Measurements from ENCODE around the gene CDH12.

CDH12 gene

GRCh38 chr5:21773456-21773855 is 1079.7 kb downstream of the CDH12 start:
- no peak overlapping the region for H3K4me3 ChIP-seq (ENCODE audit: low read depth in 1 of 2, low read length in 1 of 2)
- H3K9me3 ChIP-seq = no peaks in the 10 kb centered on the region
- H3K27ac ChIP-seq = no peak overlapping the region
- no peak for TF ChIP-seq CTCF (IDR thresholded peaks at IDR 0.05)
- no peaks in the 10 kb centered on the region for H3K36me3 ChIP-seq
- H3K27me3 ChIP-seq = no peaks in the 10 kb centered on the region
- H3K4me1 ChIP-seq (ENCODE audit: control insufficient read depth in 1 of 2, insufficient read depth in 1 of 2, low read depth in 1 of 2, low read length in 1 of 2) = no peaks in the 10 kb centered on the region

- no peaks in the 10 kb centered on the region for H3K4me1 ChIP-seq (ENCODE audit: control insufficient read depth in 1 of 2, insufficient read depth in 1 of 2, low read depth in 1 of 2, low read length in 1 of 2)
Observed at GRCh38 chr5:21765406-21765805, 1087.7 kb downstream of the CDH12 start.

GRCh38 chr5:21739096-21739495 is 1114.0 kb downstream of the CDH12 start:
- Histone ChIP-seq H3K9me3 (no peaks in the 10 kb centered on the region), H3K4me1 (ENCODE audit: control insufficient read depth in 1 of 2, insufficient read depth in 1 of 2, low read depth in 1 of 2, low read length in 1 of 2) (no peaks in the 10 kb centered on the region), H3K4me3 (ENCODE audit: low read depth in 1 of 2, low read length in 1 of 2) (no peak overlapping the region), H3K27ac (no peak overlapping the region), H3K36me3 (no peaks in the 10 kb centered on the region), H3K27me3 (no peaks in the 10 kb centered on the region)
- no peak for TF ChIP-seq CTCF (IDR thresholded peaks at IDR 0.05)

More at GRCh38 chr5:21765406-21765805, 1087.7 kb downstream of the CDH12 start:
- Histone ChIP-seq H3K36me3 (no peaks in the 10 kb centered on the region), H3K27me3 (no peaks in the 10 kb centered on the region), H3K27ac (no peak overlapping the region), H3K4me3 (ENCODE audit: low read depth in 1 of 2, low read length in 1 of 2) (no peak overlapping the region), H3K9me3 (no peaks in the 10 kb centered on the region)
- TF ChIP-seq CTCF (IDR thresholded peaks at IDR 0.05) = no peak

GRCh38 chr5:21723500-21723899 is 1129.6 kb downstream of the CDH12 start:
- Histone ChIP-seq H3K27ac (no peak overlapping the region), H3K4me1 (ENCODE audit: control insufficient read depth in 1 of 2, insufficient read depth in 1 of 2, low read depth in 1 of 2, low read length in 1 of 2) (no peaks in the 10 kb centered on the region), H3K27me3 (no peaks in the 10 kb centered on the region), H3K4me3 (ENCODE audit: low read depth in 1 of 2, low read length in 1 of 2) (no peak overlapping the region), H3K36me3 (no peaks in the 10 kb centered on the region), H3K9me3 (no peaks in the 10 kb centered on the region)
- TF ChIP-seq CTCF (IDR thresholded peaks at IDR 0.05) = no peak

- no peaks in the 10 kb centered on the region for H3K9me3 ChIP-seq
- no peak for TF ChIP-seq CTCF (IDR thresholded peaks at IDR 0.05)
- H3K36me3 ChIP-seq = no peaks in the 10 kb centered on the region
- H3K4me1 ChIP-seq (ENCODE audit: control insufficient read depth in 1 of 2, insufficient read depth in 1 of 2, low read depth in 1 of 2, low read length in 1 of 2) = no peaks in the 10 kb centered on the region
- no peak overlapping the region for H3K27ac ChIP-seq
- H3K4me3 ChIP-seq (ENCODE audit: low read depth in 1 of 2, low read length in 1 of 2) = no peak overlapping the region
- H3K27me3 ChIP-seq = no peaks in the 10 kb centered on the region
Observed at GRCh38 chr5:21711866-21712758, 1141.0 kb downstream of the CDH12 start.

Data from neutrophil (primary cell).